Activated T-helper 9 cell treated with anti-CD3 and anti-CD28 coated beads, Interleukin-2, amount 50 U/mL, for 16 hours (primary cell): ENCODE results near the gene RALB.

Experiments used
- DNase-seq: peaks from one replicate; pipeline ENCODE4 v3.0.0-alpha.2; 2020; ENCODE audit warnings: low read depth

Gene RALB, protein sequence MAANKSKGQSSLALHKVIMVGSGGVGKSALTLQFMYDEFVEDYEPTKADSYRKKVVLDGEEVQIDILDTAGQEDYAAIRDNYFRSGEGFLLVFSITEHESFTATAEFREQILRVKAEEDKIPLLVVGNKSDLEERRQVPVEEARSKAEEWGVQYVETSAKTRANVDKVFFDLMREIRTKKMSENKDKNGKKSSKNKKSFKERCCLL

DNA sequence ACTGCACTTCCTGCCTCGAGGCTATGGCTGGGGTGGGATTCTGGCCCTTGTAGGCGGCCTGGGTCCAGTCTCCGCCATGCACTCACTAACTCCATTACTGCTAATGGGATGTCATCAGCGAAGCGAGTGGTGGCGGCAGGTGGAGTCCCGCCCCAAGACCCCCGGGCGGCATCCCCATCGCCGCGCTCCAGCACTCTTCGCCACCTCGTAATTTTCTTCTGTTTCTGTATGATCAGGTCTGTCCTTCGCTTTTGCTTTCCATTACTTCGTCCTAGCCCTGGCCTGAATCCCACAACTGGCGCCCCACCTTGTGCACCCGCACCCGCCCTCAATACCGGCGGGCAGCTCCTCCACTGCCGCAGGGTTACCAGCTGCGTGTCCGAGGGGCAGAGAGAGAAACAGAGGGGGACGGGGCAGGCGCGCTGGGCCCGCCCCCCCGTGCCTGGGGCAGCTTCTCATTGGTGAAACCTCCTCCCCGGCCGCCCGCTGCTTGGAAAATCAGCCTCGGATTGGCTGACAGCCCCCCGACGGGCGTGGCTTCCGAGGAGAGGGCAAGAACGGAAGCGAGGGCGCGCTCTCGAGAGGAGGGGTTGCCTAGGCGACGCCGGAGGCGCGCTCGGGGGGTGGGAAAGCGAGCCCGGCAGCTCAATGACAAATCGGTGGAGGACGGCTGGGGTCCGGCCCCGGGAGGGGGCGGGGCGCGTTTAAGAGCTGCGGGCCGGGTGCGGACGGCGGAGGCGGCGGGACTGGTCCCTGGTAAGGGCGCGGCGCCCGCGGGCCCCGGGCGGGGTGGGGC, at the start of gene RALB:
TSS of gene RALB (plus strand) at position 628 of the 796 bp plus-strand sequence. CDS start 25,813 bp downstream, outside the sequence.
- DNase-seq, result peak; percentile 99

DNA sequence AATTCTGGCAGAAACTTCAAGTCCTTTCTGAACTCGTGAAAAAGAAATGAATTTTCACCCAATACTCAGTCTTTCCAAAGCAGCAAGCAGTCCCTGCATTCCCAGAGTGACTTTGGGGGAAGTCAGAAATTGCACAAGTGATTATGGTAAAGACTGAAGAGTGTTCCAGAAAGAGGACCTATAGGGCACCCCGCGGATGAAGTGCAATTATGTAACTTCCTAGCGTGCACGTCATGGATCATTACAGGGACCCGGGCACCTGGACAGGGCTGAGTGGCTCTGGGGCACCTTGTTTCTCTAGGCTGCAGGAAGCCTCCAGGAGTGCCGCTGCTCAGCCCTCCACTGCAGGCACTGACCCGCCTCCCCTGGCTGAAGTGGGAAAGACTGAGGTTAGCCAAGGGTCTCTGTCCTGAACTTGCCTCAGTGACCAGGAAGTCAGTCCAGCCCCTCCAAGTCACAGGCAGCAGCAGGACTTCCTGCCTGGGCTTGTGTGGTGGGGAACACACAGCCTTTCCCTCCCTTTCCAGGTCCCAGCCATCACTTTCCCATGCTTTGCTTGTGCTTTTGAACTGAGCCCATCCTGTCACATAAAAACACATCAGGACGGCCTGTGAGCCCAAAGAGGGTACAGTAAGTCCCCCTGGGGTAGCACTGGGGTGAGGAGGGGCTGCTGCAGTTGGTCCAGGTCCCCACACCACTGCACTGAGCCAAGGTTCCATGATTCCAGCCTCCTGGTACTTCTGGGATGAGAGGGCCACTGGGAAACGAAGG, 49.2 kb upstream of the RALB start:
- no peak for DNase-seq

DNA sequence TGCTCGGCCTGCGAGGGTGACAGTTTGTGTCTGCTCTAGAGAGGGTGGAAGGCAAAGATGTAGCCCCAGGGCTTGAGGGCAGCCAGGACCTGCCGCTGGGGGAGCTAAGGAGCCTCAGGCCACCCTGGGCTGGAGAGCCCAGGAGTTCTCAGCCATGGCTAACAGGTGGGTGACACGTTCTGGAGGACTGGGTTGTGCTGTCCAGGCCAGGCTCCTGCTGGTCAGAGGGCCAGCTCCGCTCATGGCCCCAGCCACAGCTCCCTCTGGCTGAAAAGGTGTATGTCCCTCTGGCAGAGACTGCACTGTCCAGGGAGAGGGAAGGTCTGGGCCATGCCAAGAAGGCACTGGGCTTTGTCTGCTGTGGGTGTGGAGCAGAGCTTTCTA, 48.6 kb upstream of the RALB start:
- DNase-seq, result no peak

DNA sequence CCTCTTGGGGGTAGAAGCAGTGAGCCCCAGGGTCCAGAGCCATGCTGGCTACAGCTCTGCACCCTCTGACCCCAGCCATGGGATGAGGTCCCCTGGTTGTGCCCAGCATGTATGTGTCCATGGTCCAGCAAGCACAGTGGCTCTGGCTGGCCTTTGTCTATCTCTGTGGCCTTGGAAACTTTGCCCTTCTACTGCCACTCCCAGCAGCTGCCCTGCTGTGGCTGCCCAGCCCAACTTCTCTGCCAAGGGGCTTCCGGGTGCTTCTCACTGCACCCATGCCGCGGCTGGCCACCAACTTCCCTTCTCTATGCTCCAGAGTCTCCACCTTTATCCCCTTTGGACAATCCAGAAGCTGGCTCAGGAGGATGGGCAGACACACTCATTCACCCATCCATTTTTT, 48.2 kb upstream of the RALB start:
- DNase-seq, result no peak

DNA sequence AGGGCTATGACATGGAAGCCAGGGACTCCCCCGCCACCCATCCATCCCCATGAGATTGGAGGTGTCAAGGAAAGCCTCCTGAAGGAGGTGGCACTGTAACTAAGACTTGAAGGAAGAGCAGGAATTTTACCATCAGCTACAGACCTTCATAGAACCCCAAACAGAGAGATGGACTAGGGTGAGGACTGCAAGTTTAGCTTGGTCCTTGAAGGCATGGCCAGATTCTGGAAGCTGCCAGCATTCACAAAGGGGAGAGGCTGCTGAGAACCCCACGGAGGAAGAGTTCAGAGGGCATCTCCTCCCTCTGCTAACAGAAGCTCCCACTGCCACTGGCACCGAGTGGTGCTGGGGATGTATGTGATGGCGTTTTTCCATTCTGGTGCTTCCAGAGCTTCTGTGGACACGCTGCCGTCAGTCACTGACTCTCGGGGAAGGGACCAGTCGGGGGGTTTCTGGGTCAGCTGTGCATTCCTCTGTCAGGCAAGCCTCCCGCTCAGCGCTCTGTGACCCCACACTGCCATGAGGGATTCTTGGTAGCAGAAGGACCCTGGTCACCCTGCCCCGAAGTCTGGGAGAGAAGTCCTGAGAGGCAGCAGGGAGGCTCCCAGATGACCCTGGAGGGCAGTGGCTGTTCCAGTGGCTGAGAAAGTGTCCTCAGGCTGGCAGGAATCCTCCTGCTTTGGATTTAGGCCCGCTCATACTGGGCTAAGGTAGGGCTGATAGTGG, 47.5 kb upstream of the RALB start:
- DNase-seq, result no peak

DNA sequence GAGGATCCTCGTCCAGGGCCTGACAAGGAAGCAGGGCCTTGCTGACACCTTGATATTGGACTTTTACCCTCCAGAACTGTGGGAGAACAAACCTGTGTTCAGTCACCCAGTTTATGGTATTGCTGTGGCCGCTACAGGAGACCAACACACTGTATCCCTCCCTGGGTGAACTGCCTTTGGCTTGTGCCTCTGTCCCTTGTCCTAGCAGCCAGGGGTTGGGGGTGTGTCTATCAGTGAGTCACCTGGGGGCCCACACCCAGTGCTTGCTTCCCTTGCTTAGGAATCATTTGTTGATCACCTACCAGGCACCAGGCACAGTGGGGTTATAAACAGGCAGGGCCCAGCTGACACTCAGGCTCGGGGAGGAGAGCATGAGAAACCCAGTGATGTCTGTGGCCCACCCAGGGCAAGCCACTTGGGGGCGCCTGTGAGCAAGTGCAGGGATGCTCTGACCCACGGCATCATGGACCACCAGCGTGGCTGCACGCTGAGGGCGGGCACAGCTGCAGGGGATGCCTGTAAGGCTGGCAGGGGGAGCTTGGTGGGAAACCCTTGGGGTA, 46.5 kb upstream of the RALB start:
- DNase-seq, result no peak

DNA sequence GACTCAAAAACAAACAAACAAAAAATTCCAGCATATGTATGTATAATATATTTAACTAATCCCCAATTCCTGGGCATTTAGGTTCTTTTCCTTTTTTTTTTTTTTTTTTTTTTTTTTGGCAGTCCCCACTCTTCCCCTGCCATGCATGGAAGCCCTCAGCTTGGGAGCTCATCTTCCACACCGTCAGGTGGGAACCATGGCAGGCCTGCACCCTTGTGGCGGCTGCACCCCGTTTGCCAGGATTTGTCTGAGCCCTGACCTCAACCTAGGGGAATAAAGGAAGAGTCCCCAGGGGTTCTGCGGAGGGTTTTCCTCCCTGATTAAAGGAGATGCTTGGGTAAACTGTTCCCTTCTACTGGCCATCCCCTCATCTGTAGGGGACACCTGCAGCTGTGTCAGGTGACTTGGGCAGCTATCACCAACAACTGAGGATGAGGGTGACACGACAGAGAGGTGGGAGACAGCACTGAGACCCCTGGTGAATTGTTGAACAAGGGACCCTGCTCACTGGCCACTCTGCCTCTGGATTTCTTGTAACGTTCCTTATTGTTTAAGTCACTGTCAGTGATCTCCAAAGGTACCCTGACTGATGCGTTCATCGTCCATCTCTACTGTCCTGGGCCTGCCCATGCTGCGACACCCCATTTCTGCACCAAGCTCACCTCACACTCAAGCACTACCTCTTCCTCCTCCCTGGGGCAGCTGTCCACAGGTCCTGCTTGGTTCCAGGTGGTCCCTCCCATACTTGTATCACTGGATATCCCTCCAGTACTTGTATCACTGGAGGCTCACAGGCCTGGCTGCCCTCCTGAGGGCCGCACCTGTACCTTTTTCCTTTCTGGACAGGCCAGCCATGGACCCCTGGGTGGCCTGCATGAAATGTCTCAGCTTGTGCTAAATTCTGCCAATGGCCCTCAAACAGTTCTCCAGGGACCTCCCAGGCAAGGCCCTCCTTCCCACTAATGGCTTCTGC, 44.0 kb upstream of the RALB start:
- no peak for DNase-seq

DNA sequence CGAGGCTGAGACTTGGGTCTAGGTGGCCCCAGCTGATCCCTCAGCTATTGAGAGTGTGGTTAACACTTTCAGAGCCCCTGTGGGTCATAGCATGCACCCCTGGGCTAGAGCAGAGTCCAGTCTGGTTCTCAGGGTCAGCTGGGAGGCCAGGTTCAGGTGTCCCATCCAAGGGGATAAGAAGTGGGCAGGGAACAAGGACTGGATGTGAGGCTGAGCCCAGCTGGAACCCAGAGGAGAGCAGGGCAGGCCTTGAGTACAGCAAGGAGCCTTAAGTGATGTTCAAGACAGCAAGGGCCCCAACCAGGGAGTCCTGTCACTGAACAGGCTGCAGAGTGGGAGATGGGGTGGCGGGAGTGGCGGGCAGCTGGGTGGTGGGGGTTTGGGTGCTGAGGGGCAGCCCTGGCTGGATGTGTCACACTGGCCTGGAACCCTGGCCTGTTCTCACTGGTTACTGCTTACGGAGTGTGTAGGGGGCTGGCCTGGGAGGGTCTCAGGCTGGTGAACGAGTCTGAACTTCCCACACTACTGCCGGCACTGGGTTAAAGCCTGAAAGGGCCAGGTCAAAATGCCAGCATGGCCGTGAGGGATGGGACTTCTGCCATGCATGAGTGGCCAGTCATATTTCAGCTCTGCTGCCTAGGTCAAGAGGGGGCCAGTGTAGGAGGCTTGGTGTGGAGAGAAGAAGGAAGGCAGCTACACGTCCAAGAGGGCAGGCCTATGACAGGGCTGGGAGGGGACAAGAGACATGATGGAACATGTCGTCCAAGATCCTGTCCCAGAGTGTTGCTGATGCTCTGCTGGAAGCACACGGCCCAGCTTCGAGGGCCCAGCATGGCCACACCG, 43.0 kb upstream of the RALB start:
- no peak for DNase-seq

DNA sequence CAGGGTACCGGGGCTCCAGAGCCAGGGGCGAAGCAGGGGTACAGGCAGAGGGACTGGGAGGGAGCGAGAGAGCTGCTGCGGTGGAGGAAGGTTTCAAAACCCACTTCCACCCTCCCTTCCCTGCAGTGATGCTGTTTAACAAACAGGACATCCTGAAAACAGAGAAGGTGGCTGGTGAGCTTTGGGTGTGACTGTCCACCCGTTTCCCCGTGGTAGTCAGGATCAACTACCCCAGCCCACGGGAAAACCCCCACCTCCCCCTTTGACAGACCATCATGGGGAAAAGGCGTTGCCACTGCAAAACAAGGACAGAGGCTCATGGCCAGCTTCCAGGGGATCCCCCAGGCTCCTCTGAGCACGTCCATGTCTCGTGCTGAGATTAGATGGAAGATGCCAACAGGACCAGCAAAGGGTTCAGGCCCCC, 42.4 kb upstream of the RALB start:
- DNase-seq, result no peak

DNA sequence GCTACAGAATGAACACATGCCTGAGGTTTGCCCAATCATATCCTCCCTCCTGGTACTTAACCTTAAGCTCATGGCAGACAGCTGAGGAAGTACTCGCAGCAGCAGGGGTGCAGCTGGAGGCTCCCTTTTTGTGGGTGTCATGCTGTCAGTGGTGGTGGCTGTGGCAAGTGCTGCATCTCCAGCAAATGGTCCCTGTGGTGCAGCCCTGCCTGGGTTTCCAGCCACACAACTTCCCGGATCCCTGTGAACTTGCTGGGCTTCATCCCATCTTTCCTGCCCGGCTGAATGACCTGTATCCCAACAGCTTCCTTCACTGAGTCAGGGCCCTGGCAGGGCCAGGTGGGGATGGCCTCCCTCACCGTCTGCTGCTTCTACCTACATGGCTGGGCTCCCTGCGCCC, 34.5 kb upstream of the RALB start:
- DNase-seq, result no peak

DNA sequence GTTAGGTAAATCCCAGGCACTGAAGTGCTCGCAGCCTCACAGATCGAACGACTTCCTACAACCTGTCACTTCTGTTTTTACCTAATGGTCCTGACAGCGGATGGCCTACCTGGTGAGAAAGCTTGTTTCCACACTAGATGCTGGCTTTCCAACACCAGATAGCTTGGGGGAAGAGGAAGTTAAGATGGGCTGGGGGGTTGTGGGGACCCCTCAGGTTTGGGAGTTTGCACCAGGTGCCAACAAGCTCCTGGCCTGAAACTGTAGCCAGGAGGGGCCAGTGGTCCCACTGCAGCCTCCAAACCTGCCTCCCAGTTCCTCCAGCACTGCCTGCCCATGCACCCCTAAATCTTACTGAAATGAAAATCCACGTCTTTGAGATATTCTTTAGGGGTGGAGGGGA, 33.4 kb upstream of the RALB start:
- DNase-seq, result no peak

DNA sequence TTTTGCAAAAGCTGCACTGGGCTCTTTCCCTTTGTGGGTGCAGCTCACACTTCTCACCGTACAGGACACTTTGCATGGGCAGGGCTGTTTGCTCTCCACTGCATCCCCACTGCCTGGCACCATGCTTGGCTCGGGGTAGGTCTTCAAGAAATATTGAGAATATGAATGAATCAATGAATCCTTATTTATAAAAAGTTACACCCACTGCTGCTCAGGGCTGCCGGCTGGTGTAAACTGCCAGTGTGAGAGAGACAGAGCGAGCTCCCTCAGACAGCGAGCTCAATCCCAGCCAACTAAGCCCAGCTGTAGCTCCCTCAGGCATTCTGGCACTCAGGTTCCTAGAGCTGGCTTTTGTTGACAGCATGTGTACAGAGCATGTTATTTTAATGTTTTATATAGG, 32.9 kb upstream of the RALB start:
- no peak for DNase-seq

DNA sequence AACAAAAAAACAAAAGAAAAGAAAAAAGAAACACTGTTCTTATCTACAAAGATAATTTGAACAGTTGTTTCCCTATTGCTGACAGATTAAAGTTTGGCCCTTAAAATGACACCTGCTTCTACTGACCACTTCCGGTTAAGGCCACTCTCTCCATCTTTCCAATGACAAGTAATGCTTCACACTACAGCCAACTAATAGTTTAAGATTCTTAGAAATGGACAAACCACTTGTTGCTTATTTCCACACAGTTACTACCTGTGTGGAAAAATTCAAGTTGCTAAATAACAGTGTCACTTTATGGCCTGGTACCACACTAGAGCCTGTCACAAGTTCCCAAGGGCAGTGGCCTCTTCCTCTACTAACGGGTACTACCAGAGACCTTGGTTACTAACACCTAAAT, 31.9 kb upstream of the RALB start:
- no peak for DNase-seq

DNA sequence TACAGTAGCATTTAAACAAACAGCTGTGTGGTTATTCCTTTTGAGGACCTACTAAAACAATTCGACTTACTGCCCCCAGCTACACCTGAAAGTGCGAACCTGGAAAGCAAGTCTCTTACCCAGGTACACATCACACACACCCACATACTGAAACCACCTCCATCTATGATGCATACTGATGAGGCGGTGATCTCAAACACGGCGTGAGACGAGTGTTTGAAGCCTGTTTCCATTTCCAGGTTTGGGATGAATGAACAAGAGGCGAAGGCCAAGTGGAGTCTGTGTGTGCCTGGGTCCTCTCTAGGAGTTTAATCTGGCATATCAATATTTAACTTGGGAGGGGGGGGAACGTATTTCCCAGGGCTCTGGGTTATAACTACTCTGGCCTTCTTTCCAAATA, 31.0 kb upstream of the RALB start:
- no peak for DNase-seq

DNA sequence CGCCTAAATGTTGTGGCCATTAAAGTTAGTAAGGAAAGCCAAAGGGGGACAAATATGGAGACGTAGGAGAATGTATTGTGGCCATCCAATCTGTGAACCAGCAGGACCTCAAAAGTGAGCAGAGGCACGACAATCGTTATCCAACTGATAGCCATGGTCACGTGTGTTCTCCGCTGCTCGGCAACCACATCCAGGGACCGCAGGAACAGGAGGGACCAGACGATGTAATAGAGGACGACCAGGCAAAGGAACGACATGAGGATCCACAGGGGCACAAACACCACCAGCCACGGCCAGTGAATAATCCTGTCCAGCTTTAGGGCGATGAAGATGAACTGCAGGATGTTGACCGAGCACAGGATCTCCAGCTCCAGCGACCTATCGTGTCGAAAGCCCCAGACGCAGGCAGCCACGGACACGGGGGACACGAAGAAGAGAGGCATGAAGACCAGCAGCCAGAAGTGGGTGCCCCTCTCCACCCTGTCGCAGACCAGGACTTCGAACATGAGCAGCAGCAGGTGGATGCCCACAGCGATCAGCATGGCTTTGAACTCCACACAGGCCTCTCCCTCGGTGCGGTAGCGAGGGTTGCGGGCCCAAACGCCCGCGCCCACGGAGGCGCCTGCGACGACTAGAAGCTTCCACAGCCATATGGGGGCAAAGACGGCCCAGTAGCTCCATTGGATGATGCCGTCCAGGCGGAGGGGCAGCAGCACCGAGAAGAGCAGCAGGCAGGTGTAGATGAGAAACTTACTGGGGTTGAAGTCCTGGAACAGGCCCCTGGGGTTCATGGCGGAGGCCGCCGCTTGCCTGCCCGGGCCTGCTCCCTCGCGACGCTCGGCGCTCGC, 30.2 kb upstream of the RALB start:
- no peak for DNase-seq

DNA sequence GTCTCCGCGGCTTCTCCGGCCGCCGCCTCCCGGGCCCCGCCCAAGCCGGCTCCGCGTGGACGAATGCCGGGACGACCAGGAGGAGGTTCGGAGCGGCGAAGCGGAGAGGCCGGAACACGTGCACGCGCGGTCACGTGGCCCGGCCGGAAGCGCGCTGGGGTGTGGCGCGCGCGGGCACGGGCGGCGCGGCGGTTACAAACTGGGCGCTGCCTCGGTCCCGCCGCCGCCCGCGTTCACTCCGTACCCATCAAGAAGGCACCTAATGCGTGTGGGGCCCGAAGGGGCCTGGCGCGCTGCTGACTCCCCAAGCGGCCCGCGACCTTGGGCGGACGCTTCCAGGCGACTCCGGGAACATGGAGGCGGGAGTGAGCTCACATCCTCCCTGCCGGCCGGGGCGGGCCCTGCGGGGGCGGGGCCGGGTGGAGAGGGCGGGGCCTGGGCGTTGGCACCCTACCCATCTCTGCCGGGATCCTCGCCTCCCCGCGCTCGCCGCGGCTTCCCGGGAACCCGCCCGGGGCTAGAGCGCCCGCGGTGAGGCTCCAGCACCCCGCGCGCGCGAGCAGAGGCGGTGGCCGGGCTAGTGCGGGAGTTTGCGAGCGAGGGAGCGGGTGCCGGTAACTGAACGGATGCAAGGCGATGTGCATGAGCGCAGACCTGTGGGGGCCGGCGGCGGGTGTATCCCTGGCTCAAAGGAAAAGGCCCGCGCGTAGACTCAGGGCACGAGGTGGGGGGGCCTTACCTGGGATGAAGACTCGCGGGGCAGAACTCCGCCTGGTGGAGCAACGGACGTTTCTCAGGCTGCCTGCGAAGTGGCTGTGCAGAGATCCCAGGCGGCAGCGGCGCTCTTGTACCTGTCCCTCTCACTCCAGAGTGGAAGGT, 29.4 kb upstream of the RALB start, which contains the start of gene TMEM185B:
TSS of gene TMEM185B (minus strand) at position 367 of the 879 bp plus-strand sequence. CDS start 424 bp downstream, outside the sequence.
- DNase-seq, result peak; percentile 85

DNA sequence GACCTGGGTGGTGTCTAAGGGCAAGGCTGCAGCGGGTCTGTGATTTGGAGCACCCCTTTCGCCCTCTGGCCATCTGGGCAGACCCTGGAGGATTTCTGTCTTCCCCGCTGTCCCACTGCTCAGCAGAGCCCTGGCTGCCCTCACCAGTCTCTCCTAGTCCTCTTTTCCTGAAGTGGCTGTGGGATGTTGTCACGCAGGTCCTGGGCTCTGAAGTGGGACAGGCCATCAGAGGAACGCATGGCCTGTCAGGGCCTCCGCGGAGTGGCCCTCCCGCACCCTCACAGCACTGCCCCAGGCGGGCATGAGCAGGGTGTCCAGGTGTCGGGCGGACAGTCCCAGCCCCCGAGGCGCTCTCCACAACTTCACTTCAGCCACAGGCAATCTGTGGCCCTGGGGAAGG, 28.4 kb upstream of the RALB start:
- DNase-seq, result no peak
